Stimulated activated naive CD8-positive, alpha-beta T cell treated with anti-CD3 and anti-CD28 coated beads, Interleukin-15, Interleukin-2, amounts not matched to agents 100 ng/mL and 50 ng/mL, for 24 hours (primary cell): Measurements from ENCODE around the gene ABCA1.
"Not testable (repeated sequence)": the region's sequence is repeated elsewhere in the genome, so short reads cannot be mapped to it uniquely, and the experiment has no call there.

Experiments
- H3K27ac Mint-ChIP-seq: one replicate; pipeline ENCODE4 v1.8.0; 2021; ENCODE audit warnings: mild to moderate bottlenecking, mixed read lengths
- H3K27me3 Mint-ChIP-seq: one replicate; pipeline ENCODE4 v1.8.0; 2021; ENCODE audit warnings: mixed read lengths
- H3K36me3 Mint-ChIP-seq: one replicate; pipeline ENCODE4 v1.8.0; 2021; ENCODE audit warnings: low read depth, mixed read lengths
- H3K4me1 Mint-ChIP-seq: one replicate; pipeline ENCODE4 v1.8.0; 2021; ENCODE audit warnings: low read depth, mixed read lengths
- H3K4me3 Mint-ChIP-seq: one replicate; pipeline ENCODE4 v1.8.0; 2021; ENCODE audit warnings: mild to moderate bottlenecking, mixed read lengths
- H3K9me3 Mint-ChIP-seq: one replicate; pipeline ENCODE4 v1.8.0; 2021; ENCODE audit warnings: mixed read lengths

ABCA1 gene

DNA sequence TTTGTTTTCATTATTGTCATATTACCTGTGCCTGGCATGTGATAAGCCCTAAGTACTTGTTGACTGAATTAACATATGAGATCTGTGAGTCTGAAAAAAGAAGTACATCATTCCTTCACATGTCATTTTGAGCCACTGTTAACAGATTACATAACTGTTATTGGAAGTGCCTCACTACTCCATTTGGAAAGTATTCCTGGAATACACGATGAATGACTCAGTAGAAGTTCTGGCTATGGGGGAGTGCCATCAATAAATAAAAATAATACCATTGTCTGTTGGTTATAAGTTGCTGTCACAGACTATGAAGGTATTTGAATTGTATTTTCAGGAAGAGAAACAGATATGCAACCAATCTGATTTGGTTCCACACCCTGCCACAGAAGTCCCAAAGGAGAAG, 151.2 kb downstream of the ABCA1 start:
- Mint-ChIP-seq H3K36me3 (no peaks in the 10 kb centered on the region), H3K27ac (no peak overlapping the region), H3K4me1 (peaks cover 3% of the 10 kb centered on the region), H3K27me3 (no peaks in the 10 kb centered on the region), H3K4me3 (no peak overlapping the region), H3K9me3 (no peaks in the 10 kb centered on the region)

DNA sequence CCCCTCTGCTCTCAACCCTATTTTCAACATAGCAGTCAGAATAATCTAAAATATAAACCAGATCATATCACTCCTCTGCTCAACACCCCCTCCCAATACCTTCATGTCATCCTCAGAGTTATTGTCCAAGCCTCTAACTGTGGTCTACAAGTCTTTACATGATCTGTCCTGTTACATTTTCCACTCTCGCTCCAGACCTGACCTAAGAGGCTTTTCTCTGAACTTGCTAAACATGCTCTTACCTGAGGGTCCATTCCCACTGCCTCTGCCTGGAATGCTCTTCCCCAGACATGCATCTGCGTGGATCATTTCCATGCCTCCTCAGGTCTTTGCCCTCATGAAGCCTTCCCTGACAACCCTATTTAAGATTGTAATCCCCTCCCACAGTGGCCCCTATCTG, 152.0 kb downstream of the ABCA1 start:
- H3K4me3 Mint-ChIP-seq, result no peak overlapping the region
- H3K36me3 Mint-ChIP-seq, result no peaks in the 10 kb centered on the region
- H3K9me3 Mint-ChIP-seq, result no peaks in the 10 kb centered on the region
- H3K27ac Mint-ChIP-seq, result no peak overlapping the region
- H3K4me1 Mint-ChIP-seq, result peaks cover 3% of the 10 kb centered on the region
- no peaks in the 10 kb centered on the region for H3K27me3 Mint-ChIP-seq

DNA sequence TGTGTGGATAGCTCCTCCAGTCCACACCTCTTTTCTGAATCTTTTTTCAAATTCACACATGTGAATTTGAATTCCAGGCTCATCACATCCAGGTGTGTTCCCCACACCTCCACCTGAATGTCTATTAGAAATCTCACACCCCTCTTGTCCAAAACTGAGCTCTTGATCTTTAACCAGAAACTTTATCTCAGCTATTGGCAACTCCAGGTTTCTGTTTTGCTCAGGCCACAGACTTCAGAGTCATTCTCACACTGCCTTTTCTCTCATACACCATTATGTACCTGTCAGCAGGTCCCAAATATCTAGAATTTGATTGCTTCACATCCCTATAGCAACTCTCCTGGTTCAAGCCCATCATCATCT, 152.4 kb downstream of the ABCA1 start:
- no peak overlapping the region for H3K27ac Mint-ChIP-seq

DNA sequence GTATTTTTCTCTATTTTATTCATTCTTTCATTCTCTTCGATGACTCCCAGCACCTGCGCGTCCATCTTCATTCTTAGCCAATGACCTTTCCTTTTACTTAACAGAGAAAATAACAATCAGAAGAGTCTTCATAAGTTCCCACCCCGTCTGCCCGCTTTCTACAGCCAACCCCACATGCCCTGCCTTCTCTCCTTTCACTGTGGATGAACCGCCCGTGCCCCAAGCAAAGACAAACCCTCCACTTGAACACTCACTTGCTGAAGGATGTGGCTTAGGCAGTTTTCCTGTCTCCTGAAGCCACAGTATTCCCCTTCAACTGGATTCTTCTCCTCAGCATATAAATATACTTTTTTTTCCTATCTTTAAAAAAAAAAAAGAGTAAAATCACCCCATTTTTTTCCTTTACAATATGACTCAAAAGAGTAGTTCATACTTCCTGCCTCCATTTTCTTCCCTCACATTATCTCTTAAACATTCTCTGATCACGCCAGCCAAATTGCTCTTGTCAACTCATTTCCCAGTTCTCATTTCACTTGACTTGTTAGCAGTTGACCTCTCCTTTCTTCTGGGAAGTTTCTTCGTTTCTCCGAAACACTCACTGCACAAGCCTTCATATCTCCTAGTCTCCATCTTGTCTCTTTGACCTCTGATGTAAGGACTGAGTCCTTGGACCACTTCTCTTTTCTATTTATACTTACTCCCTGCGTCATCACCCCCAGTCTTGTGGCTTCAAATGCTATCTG, 153.0 kb downstream of the ABCA1 start:
- Mint-ChIP-seq H3K4me3 (no peak overlapping the region), H3K36me3 (no peaks in the 10 kb centered on the region), H3K4me1 (peaks cover 3% of the 10 kb centered on the region), H3K27me3 (no peaks in the 10 kb centered on the region), H3K27ac (no peak overlapping the region), H3K9me3 (no peaks in the 10 kb centered on the region)

More for the DNA sequence above, 152.4 kb downstream of the ABCA1 start:
- no peaks in the 10 kb centered on the region for H3K36me3 Mint-ChIP-seq
- H3K4me1 Mint-ChIP-seq, result peaks cover 3% of the 10 kb centered on the region
- no peaks in the 10 kb centered on the region for H3K27me3 Mint-ChIP-seq
- H3K9me3 Mint-ChIP-seq, result no peaks in the 10 kb centered on the region
- no peak overlapping the region for H3K4me3 Mint-ChIP-seq

DNA sequence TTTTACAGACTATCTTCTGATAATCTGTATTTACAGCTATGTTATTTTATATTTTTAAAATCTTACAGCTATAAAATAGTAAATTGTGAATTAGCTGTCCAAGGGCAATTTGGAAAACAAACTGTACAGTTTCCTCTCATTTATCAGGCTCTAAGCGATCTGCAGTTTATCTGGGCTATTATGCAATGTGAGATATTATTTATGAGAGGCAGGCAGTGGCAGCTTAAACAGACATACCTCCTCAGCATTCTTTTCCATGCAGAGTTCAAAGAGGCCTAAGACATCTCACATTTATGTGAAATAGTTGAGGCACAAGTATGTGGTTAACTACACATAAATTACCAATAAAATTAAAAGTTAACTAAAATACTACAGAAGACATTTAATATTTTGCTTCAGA, 153.8 kb downstream of the ABCA1 start:
- Mint-ChIP-seq H3K9me3 (no peaks in the 10 kb centered on the region), H3K27ac (no peak overlapping the region), H3K4me3 (no peak overlapping the region), H3K27me3 (no peaks in the 10 kb centered on the region), H3K4me1 (peaks cover 3% of the 10 kb centered on the region), H3K36me3 (no peaks in the 10 kb centered on the region)

DNA sequence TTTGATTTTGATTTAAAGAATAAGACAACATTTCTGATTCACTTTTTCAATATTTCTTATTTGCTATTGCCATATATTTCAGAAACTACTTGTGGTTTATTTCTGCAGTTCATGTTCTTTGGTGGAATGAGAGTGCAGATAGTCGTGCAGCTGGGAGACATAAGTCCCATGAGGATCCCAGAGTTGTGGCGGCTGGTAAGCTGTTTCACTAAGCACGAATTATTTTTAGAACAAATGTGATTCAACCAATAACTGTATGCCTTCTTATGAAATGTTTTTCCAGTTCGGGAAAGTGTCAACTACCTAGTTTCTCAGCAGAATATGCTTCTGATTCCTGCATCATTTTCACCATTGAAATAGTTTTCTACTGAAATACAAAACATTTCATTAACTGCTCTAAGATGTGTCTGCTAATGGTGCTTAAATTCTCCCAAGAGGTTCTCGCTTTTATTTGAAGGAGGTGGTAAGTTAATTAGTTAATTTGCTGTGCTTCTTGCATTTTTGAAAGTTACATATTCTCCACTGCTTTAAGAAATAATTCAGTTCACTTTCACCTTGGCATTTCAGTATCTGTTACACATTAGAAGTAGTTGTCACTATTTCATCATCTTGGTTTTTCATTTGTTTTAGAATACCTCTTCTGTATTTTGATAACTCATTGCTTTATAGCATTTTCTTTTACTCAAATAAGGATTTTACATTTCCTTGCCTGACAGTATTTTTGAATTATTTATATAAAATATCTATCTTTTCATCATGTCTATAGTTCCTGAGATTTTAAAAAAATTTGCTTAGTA, 155.0 kb downstream of the ABCA1 start:
- Mint-ChIP-seq H3K9me3 (no peaks in the 10 kb centered on the region), H3K27ac (no peak overlapping the region), H3K4me3 (no peak overlapping the region), H3K4me1 (peaks cover 3% of the 10 kb centered on the region), H3K27me3 (no peaks in the 10 kb centered on the region), H3K36me3 (no peaks in the 10 kb centered on the region)

DNA sequence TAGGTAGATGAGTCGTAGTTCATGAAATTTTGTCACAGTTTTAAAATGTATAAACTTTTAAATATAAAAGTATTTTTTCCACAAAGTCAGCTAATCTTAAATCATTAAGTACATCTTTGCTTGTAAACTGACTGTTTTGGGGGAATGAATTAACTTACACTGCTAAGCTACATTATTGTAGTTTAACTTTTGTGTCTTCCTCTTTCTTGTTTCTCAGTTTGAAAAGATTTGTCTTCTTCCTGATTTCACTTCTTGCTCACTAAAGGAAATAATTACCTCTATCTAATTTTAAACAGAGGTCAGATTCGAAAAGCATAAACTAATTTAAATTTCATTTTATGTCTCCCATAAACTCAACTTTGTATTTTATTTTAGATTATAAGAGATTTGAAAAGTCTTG, 158.3 kb downstream of the ABCA1 start:
- no peak overlapping the region for H3K27ac Mint-ChIP-seq
- H3K4me3 Mint-ChIP-seq, result no peak overlapping the region
- peaks cover 3% of the 10 kb centered on the region for H3K4me1 Mint-ChIP-seq
- no peaks in the 10 kb centered on the region for H3K9me3 Mint-ChIP-seq
- H3K27me3 Mint-ChIP-seq, result no peaks in the 10 kb centered on the region
- no peaks in the 10 kb centered on the region for H3K36me3 Mint-ChIP-seq

DNA sequence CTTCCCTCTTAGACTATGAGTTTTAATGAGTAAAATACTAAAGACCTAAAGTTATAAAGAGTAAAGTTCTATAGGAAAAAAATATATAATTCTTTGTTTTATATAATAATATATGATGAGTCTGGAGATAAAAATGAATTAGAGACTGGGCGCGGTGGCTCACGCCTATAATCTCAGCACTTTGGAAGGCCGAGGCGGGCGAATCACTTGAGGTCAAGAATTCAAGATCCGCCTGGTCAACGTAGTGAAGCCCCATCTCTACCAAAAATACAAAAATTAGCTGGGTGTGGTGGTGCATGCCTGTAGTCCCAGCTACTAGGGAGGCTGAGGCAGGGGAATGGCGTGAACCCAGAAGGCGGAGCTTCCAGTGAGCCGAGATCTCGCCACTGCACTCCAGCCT, 158.9 kb downstream of the ABCA1 start:
- not testable (repeated sequence) for H3K9me3 Mint-ChIP-seq, H3K4me3 Mint-ChIP-seq, H3K4me1 Mint-ChIP-seq, H3K36me3 Mint-ChIP-seq, H3K27ac Mint-ChIP-seq, H3K27me3 Mint-ChIP-seq

DNA sequence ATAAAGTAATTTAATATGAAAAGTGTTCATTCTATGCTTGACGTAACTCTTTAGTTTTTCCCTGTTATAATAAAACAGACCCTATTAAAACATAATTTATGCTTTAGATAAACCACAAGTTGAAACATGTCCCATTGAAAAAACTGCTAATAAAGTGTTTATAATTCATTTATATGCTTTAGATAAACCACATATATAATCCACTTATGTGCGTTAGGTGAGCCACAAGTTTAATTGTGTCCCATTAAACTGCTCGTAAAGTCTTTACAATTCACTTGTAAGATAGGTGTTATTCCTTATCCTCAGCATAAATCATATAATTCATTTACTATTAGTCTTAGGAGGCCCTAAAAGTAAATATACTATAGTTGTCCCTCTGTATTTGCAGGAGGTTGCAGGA, 160.4 kb downstream of the ABCA1 start:
- no peak overlapping the region for H3K4me3 Mint-ChIP-seq
- H3K9me3 Mint-ChIP-seq, result no peaks in the 10 kb centered on the region
- no peaks in the 10 kb centered on the region for H3K27me3 Mint-ChIP-seq
- H3K36me3 Mint-ChIP-seq, result no peaks in the 10 kb centered on the region
- no peak overlapping the region for H3K27ac Mint-ChIP-seq
- peaks cover 3% of the 10 kb centered on the region for H3K4me1 Mint-ChIP-seq

DNA sequence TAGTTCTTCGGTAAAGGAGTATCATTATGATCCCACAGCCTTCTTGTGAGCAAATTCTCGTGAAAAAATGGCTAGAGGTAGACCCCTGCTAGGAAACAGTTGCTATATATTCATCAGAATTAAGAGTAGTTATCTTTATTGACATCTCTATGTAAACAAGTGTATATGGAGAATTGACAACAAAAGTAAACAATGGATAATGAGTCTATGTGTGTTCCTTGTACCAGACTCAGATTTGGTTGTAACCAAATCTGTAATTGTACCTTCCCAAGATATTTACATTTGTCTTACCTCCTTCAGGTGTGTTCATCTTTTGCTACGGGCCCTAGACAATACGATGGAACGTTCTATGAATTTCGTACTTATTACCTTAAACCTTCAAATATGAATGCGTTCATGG, 161.9 kb downstream of the ABCA1 start:
- Mint-ChIP-seq H3K4me3 (no peak overlapping the region), H3K4me1 (peaks cover 3% of the 10 kb centered on the region), H3K36me3 (no peaks in the 10 kb centered on the region), H3K27ac (no peak overlapping the region), H3K27me3 (no peaks in the 10 kb centered on the region), H3K9me3 (no peaks in the 10 kb centered on the region)

DNA sequence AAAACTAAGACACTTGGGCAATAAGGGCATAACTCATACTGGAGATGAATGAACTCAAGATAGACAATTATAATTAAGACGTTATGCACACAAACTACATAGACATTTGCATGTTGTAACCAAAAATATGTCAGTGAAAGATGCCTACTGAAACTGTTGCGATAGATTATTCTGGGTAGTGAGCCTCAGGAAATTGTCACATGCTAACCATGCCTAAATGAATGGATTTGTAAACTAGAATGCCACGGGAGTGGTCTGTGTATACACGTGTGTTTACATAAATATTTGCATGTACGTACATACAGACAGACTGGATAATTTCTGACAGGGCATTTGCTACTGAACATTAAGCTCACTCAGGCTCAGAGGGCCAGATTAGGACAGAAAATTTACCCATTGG, 162.8 kb downstream of the ABCA1 start:
- peak overlapping the region; percentile 87 for H3K4me3 Mint-ChIP-seq
- no peaks in the 10 kb centered on the region for H3K9me3 Mint-ChIP-seq
- no peaks in the 10 kb centered on the region for H3K27me3 Mint-ChIP-seq
- peaks cover 3% of the 10 kb centered on the region for H3K4me1 Mint-ChIP-seq
- H3K27ac Mint-ChIP-seq, result no peak overlapping the region
- H3K36me3 Mint-ChIP-seq, result peaks cover 4% of the 10 kb centered on the region

DNA sequence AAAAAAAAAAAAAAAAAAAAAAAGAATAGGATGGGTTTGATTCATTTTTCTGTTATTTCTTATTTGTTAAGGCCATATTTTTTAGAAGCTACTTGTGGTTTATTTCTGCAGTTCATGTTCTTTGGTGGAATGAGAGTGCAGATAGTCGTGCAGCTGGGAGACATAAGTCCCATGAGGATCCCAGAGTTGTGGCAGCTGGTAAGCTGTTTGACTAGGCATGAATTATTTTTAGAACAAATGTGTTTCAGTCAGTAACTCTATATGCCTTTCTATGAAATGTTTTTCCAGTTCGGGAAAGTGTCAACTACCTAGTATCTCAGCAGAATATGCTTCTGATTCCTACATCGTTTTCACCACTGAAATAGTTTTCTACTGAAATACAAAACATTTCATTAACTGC, 169.0 kb downstream of the ABCA1 start:
- H3K27me3 Mint-ChIP-seq, result no peaks in the 10 kb centered on the region
- H3K4me3 Mint-ChIP-seq, result no peak overlapping the region
- no peak overlapping the region for H3K27ac Mint-ChIP-seq
- H3K9me3 Mint-ChIP-seq, result no peaks in the 10 kb centered on the region
- peaks cover 8% of the 10 kb centered on the region for H3K36me3 Mint-ChIP-seq
- peaks cover 3% of the 10 kb centered on the region for H3K4me1 Mint-ChIP-seq

DNA sequence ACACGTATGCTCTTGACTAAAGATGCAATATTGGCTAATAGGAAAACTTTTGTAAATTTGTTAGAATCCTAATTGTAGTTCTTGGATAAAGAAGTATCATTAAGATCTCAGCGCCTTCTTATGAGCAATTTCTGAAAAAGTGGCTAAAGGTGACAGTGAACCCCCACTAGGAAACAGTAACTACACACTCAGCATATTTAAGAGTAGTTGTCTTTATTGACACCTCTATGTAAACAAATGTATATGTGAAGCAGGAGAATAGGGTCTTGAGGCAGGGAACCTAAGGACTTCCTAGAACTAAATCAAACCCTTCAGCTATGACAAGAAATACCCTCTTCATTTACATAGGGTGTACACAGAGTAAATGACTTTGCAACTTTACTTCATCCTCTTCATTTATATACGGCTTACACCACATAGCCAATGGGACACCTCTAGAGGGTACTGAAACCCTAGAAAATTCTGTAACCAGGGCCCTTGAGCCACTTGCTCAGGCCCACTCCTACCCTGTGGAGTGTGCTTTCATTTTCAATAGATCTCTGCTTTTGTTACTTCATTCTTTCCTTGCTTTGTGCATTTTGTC, 177.7 kb downstream of the ABCA1 start:
- H3K4me3 Mint-ChIP-seq, result no peak overlapping the region
- no peaks in the 10 kb centered on the region for H3K9me3 Mint-ChIP-seq
- peaks cover 28% of the 10 kb centered on the region for H3K36me3 Mint-ChIP-seq
- H3K27me3 Mint-ChIP-seq, result no peaks in the 10 kb centered on the region
- H3K27ac Mint-ChIP-seq, result no peak overlapping the region
- peaks cover 35% of the 10 kb centered on the region for H3K4me1 Mint-ChIP-seq

DNA sequence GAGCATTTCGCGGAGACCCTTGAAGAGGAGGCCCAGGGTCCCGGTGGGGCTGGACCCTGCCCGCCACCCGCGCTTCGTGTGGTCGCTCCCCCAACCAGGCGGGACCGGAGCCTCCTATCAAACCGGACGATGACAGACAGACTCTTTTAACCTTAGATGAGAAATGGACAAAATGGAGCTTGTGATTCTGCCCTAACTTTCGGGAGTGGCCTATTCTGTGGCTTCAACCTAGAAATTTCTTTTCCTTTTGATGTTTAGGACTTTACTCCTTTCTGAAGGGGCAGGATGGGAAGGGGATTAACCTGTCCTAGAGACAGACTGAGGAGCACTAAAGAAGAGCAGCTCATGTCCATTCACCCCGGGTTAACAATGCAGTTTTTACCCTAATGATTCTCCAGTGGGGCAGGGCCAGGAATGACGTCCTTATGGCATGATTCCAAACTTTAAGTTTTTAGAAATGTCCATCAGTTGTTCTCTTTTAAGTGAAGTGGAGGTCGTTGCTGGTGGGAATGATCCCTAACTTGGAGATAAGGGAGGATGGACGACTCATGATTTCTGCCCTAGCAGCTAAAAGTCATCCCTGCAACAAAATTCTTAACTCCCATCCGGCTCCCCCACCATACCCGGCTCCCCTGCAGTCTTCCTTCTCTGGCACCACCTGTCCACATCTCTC, 179.5 kb downstream of the ABCA1 start:
- Mint-ChIP-seq H3K4me1 (peaks cover 35% of the 10 kb centered on the region), H3K27me3 (no peaks in the 10 kb centered on the region), H3K4me3 (peak overlapping the region; percentile 99)

More for the DNA sequence above, 179.5 kb downstream of the ABCA1 start:
- H3K27ac Mint-ChIP-seq, result peak overlapping the region; percentile 90
- H3K9me3 Mint-ChIP-seq, result no peaks in the 10 kb centered on the region
- H3K36me3 Mint-ChIP-seq, result peaks cover 20% of the 10 kb centered on the region
